HG03521 (cell line): ENCODE measurements around the gene FZD10.

Experiments
- ATAC-seq: cut with Tn5 transposase; IDR thresholded peaks from one replicate; pipeline ENCODE4 v1.9.1; 2021; ENCODE audit warnings: mild to moderate bottlenecking, moderate library complexity; ENCODE audit not compliant: unreplicated experiment

Gene FZD10, protein sequence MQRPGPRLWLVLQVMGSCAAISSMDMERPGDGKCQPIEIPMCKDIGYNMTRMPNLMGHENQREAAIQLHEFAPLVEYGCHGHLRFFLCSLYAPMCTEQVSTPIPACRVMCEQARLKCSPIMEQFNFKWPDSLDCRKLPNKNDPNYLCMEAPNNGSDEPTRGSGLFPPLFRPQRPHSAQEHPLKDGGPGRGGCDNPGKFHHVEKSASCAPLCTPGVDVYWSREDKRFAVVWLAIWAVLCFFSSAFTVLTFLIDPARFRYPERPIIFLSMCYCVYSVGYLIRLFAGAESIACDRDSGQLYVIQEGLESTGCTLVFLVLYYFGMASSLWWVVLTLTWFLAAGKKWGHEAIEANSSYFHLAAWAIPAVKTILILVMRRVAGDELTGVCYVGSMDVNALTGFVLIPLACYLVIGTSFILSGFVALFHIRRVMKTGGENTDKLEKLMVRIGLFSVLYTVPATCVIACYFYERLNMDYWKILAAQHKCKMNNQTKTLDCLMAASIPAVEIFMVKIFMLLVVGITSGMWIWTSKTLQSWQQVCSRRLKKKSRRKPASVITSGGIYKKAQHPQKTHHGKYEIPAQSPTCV

GRCh38 chr12:130162267-130162666, at the start of gene FZD10:
Gene FZD10 (plus strand): TSS chr12:130162464. CDS start chr12:130162943, 479 bp downstream.
- ATAC-seq: no peak

DNA sequence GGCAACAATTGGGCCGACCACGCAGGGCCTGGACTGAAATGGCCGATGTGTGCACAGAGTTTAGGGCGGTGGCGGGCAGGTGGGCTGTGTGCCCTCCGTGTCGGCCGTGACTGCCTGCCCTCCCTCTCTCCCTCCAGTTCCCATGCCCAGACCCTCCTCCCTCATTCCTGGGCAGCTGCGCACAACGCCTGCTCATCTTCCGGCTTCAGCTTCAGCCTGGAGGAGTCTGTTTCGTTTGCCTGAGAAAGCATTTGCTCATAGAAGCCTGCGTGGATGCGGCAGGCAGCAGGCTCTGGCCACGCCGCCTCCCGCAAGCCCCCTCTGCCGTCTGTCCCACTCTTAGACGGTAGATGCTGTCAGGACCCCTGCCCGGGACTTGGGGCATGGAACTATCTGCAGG, 47.3 kb upstream of the FZD10 start:
- no peak for ATAC-seq

GRCh38 chr12:130115646-130116045, 46.6 kb upstream of the FZD10 start:
- no peak for ATAC-seq

DNA sequence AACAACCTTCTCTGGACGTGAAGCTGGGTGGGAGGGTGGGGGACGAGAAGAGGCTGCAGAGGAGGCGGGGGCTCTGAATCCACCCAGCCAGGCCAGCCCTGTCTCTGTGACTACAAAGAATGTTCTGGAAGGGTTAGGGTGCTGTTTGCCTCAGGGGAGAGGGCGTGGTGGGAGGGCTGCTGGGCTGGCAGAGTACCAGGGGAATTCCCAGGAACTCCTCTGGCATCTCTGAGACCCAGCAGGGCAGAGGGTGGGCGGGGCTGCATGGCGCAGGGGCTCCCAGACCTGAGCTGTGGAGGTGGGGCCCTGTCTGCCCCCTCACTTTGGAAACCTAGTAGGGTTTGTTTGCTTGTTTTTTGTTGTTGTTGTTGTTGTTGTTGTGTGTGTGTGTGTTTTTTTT, 45.5 kb upstream of the FZD10 start:
- no peak for ATAC-seq

DNA sequence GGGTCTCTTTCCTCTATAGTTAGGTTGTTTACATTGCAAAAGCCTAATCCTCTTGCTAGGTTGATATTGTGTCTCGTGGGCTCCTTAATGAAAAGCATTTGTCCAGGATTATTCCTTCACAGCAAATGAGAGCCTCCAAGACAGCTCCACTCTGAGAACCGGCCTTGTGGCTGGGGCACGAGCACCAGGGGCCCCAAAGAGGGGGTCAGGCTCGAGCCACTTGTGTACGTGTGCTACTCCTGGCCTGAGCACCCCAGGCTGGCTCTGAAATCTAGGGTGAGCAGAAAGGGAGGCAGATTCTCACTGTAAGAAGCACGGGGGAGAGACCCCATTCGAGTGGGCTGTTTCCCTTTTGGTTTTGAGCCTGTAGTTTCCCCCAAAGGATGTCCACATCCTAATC, 45.0 kb upstream of the FZD10 start:
- ATAC-seq: no peak

- ATAC-seq: no peak
Measured at GRCh38 chr12:130117701-130118100, 44.6 kb upstream of the FZD10 start.

DNA sequence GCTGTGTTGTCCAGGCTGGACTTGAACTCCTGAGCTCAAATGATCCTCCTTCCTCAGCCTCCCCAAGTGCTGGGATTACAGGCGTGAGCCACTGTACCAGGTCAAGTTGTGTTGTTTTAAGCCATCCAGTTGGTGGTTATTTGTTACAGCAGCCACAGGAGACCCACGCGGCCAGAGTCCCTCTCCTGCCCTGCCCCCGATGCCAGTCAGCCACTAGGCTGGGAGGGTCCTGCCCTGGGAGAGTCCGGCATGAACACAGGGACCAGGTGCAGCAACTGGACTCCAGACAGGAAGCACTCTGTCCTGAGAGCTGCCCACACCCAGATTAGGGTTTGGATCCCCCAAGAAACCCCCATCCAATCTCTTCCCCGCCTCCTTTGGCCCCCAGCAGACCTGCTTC, 44.1 kb upstream of the FZD10 start:
- ATAC-seq: no peak

GRCh38 chr12:130119241-130119861, 42.9 kb upstream of the FZD10 start:
- no peak for ATAC-seq

- ATAC-seq: no peak
Measured at GRCh38 chr12:130120012-130120805, 42.1 kb upstream of the FZD10 start.

DNA sequence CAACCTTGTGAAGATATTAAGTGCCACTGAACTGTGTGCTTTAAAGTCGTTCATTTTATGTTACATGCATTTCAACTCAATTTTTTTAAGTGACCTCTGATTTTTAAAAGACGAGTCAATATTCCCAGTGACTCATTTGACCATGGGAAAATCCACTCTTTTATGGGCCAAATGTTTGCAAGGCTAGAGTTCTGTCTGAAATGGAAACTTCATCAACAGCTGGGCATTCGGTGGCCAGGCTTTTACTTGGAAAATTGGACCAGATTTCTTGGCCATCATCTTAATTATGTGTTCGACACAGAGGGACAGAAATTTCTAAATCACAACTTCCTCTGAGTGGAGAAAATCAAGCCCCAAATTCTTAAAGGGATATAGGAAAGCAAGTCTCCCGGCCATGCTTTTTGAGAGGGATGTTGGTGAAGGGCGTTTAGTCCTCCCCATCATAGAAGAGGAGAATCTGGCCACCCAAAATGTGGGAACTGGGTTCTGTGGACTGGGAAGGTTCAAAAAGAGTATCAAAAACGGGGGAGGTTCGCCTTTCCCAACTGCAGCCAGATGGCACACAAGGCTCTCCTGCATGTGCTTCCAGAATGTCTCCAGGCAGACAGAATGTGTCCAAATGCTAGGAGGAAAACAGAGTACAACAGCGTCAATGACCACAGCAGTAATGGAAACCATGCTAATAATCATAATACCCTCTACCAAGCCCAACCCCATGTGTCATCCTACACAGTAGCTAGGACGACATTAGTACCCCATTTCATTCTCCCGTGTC, 40.9 kb upstream of the FZD10 start:
- ATAC-seq: no peak

GRCh38 chr12:130122356-130122755, 39.9 kb upstream of the FZD10 start:
- no peak for ATAC-seq

DNA sequence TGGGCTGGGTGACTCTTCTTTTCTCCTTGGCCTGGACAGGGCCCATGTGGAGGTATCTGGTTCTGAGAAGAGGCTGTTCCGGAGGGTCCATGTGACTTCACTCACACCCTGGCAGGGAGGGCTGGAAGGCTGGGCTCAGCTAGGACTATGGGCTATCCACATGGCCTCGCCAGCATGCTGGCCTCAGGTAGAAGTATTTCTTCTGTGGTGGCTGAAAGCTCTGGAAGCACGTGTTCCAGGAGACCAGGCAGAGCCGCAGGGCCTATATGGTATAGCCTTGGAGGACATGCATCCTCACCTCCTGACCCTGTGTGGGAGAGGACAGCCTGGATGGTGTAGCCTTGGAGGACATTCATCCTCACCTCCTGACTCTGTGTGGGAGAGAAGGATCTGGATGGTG, 38.2 kb upstream of the FZD10 start:
- ATAC-seq: no peak

- ATAC-seq: no peak
Measured at GRCh38 chr12:130124605-130125244, 37.5 kb upstream of the FZD10 start.

GRCh38 chr12:130126023-130126432, 36.2 kb upstream of the FZD10 start:
- no peak for ATAC-seq

GRCh38 chr12:130127532-130127911, 34.7 kb upstream of the FZD10 start:
- ATAC-seq: no peak

GRCh38 chr12:130127912-130128789, 34.1 kb upstream of the FZD10 start:
- ATAC-seq: no peak

DNA sequence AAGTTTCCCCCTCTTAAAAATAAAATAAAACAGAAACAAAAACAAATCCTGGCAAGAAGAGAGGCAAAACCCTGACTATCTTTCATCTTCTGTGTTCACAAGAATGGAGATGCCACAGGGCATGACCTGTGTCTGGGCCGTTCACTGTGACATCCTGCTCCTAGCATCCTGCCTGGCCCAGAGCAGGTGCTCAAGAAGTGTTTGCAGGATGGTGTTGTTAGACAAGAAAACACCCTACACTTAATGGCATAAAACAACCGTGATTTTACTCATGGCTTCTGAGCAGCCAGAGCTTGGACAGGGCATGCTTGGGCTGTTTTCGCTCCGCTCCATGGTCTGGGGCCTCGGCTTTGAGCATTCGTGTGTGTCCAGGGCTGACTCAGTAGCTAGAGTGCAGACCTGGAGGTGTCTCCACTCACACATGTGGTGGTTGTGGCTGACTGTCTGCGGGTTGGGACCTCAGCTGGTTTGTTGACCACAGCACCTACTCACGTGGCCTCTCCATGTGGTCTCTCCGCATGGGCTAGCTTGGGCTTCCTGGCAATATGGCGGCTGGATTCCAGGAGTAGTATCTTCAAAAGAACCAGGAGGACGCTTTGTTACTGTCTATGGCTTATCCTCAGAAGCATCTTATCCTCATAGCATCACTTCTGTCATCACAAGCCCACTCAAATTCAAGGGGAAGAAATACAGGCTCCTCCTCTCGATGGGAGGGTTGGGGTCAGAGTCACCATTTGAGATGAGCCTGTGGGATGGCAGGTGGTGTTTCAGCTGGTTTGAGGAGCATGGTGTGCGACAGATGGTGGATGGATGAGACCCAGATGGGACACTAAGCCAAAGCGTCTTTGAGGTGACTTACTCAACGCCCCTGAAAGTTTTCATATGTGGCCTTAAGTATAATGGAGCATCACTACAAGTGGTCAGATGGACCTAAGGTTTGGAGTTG, 33.2 kb upstream of the FZD10 start:
- ATAC-seq: no peak

DNA sequence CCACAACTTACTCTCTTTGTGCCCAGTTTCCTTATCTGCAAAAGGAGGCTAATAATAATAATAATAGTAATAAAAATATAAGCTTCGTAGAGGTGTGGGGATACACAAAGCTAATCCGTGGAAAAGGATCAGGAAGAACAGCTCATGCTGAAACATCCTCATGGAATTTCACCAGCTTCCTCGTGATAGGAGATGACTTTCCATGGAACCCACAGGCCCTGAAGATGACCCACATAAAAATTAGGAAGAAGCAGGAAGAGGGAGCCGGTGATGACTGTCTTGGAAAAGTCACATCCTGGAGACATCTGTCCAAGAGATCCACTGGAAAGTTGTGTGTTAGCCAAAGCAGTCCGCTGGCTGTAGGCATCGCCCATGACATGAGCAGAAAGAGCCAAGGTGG, 31.9 kb upstream of the FZD10 start:
- ATAC-seq: no peak
